GM21526 (cell line): ENCODE data around the gene ARHGEF11.
"Not testable (repeated sequence)": the region's sequence is repeated elsewhere in the genome, so short reads cannot be mapped to it uniquely, and the experiment has no call there.

Experiments used
- ATAC-seq: cut with Tn5 transposase; IDR thresholded peaks from one replicate; pipeline ENCODE4 v1.9.1; 2021; ENCODE audit warnings: moderate library complexity; ENCODE audit not compliant: unreplicated experiment, low FRiP score

Gene ARHGEF11

DNA sequence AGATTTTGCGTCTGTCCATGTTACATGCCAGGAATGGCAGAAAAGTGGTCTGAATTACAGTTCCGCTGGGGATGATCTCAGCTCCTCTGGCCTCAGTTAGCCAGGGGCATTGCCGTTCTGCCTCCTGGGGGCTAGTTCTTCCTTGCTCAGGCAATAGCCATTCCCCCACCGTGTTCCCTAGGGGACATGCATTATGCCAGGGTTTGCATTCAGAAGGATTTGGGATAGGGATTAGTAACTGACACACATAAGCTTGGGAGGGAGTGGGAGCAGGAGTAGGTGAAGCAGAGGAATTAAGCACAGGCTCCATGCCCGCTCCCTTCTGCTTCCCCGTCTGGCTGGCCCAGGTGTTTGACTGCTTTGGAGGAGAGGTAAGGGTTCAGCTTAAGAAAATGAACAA is 112.4 kb downstream of the ARHGEF11 start:
- ATAC-seq = no peak

DNA sequence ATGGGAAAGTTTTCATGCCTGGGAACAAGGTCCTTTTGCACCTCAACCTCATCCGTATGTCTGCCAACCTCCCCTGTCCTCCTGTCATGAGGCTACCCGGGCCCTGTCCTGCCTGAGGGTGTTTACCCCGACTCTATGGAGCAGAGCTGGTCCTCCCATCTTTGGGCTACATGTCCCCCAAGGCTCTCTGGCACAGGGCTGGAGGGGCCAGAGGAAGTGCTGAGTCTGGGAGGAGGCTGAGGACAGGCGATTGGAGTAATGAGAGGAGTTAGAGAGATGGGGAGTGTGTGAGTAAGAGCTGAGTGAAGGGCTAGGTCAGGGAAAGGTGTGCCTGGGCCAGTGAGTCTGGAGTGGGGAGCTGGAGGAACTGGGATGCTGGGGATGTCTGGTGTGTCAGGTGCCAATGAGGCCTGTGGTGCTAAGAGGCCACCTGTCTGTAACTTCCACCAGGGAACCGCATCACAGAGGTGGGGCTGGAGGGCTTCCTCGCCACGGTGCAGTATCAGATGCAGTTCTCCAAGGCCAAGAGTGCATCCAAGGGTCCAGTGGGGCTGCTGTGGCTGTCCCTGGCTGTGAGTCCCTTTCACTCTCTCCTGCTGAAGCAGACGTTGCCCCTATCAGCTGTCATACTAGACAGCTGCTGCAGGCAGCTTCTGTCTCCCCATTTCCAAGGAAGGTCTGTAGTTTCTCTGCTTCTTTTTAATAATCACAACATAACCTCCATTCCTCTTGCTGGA is 113.4 kb downstream of the ARHGEF11 start:
- no peak for ATAC-seq

DNA sequence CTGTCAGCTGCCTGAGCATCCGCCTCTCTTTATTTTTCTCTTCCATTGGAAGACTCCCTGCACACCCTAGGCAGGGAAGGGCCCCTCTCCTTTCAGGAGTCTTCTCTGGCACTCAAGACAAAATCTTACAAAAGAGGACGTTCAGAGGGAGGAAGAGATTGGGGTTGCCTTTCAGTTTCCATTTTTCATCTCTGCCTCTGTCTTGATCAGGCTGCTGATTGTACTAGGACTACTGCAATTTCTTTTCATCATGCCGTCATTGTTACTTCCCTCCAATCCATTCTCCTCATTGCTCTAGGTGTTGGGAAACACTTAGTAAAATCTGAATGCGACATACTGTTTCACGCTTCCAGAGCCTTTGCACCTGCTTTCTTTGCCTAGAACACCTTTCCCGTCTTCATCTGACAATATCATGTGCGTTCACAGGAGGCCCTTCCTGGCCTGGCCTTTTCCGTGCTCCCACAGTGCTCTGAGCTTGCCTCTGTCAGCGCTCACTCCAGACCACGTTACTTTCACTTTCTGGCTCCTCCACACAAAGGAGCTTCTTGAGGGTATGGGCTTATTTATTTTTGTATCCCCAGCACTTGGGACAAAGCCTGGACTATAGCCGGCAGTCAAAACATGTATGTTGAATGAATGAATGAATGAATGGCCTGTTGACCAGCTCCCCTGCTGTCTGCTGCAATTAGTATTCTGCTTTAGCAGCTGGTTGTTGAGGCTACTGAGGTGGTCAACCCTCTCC is 114.2 kb downstream of the ARHGEF11 start:
- no peak for ATAC-seq

DNA sequence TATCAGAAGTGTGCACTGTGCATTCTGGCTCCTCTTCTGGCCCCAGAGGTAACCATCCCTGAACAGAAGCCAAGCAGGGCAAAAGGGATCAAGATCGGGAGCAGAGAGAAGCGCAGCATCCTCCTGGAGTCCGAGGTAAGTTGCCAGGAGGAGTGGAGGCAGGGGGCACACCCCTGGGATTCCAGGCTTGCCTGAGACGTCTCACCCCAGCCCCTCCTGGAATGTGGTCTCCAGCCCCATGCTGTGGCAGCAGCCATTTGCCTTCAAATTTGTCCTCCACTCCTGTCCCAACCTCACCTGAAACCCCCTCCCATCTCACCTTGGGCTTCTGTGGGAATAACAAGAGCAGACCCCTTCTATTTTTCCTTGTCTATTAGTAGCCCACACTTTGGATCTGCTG is 115.1 kb downstream of the ARHGEF11 start:
- no peak for ATAC-seq

DNA sequence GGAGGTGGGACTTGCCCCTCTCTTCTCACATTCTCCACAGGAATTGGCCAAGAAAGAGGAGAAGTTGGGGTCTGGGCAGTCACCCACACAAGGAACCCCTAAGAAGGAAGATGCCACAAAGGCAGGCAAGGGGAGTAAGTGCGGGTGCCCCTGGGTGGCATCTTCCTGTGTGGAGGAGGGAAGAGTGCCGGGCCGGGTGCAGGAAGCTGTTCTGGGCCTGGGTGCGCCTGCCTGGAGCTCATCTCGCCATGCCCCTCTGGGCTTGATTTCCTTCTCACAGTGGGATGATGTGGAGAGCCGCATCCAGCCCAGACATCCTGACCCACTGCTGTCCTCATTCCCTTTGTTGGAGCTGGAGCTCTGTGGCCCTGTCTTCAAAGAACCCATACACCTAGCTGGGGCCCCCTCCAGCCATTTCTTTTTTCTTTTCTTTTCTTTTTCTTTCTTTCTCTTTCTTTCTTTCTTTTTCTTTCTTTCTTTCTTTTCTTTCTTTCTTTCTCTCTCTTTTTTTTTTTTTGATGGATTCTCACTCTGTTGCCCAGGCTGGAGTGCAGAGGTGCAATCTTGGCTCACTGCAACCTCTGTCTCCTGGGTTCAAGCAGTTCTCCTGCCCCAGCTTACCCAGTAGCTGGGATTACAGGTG is 115.8 kb downstream of the ARHGEF11 start:
- ATAC-seq = no peak

DNA sequence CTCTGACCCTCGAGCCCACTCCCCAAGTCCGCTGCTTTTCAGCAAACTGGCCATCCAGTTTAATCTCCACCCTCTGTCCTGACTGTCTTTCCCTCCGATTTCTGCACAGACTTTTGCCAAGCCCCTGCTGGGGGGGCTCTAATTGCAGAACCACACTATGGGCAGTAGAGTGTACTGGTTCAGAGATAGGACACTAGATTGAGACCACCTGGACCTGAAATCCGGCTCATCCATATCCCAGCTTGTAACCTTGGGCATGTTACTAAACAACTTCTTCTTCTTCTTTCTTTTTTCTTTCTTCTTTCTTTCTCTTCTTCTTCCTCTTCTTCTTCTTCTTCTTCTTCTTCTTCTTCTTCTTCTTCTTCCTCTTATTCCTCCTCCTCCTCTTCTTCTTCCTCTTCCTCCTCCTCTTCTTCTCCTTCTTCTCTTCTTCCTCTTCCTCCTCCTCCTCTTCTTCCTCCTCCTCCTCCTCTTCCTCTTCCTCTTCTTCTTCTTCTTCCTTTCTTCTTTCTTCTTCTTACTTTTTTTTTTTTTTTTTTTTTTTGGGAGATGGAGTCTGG is 117.4 kb downstream of the ARHGEF11 start:
- ATAC-seq = no peak

DNA sequence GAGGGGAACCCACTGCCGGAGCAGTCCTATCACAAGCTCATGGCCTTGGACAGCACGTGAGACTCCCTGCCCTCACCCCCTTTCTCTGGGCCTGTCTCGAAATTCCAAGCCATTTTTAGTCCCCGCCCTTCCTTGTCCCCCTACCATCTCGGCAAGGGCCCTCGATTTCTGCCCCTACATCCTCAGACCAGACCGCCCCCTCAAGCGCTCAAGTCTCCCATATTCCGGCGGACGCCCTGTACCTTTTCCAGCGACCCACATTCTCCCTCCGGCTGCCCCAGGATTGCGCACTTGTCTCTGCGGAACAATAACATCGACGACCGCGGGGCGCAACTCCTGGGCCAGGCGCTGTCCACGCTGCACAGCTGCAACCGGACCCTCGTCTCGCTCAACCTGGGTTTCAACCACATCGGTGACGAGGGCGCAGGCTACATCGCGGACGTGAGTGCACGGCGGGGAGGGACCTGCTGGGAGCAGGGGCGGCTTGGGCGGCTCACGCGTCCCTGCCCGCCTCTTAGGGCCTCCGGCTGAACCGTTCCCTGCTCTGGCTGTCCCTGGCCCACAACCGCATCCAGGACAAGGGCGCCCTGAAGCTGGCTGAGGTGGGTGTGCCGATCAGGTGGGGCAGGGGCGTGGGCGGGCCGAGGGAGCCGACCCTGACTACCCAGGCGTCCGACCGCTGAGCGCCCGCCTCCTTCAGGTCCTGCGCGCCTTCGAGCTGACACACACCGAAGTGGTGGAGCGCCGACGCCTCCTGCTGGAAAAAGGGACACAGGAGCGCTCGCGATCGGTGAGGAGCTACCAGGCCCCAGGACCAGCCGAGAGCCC is 118.1 kb downstream of the ARHGEF11 start:
- ATAC-seq = no peak

DNA sequence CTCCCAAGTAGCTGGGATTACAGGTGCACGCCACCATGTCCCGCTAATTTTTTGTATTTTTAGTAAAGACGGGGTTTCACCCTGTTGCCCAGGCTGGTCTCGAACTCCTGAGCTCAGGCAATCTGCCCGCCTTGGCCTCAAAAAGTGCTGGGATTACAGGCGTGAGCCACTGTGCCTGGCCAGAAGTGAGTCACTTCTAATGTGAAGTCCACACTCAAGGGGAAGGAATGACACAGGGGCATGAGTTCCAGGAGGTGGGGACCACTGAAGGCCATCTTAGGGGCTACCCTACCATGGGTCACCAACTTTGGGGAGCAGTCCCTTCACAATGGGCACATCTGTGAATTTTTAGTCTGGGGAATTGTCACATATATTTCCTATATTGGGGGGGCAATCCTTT is 118.8 kb downstream of the ARHGEF11 start:
- not testable (repeated sequence) for ATAC-seq

DNA sequence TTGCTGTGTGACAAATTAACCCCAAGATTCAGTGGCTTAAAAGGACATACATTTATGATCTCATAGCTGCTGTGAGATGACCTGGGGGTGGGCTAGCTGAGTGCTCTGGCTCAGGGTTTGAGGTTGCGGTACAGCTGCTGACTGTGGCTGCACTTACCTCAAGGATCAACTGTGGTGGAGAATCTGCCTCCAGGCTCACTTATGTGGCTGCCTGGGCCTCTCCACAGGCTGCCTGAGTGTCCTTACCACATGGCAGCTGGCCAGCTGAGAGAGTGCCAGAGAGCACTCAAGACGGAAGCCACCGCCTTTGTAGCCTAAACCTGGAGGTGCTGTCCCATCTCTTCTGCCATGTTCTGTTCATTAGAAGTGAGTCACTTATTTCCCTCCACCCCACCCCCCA is 119.4 kb downstream of the ARHGEF11 start:
- no peak for ATAC-seq

DNA sequence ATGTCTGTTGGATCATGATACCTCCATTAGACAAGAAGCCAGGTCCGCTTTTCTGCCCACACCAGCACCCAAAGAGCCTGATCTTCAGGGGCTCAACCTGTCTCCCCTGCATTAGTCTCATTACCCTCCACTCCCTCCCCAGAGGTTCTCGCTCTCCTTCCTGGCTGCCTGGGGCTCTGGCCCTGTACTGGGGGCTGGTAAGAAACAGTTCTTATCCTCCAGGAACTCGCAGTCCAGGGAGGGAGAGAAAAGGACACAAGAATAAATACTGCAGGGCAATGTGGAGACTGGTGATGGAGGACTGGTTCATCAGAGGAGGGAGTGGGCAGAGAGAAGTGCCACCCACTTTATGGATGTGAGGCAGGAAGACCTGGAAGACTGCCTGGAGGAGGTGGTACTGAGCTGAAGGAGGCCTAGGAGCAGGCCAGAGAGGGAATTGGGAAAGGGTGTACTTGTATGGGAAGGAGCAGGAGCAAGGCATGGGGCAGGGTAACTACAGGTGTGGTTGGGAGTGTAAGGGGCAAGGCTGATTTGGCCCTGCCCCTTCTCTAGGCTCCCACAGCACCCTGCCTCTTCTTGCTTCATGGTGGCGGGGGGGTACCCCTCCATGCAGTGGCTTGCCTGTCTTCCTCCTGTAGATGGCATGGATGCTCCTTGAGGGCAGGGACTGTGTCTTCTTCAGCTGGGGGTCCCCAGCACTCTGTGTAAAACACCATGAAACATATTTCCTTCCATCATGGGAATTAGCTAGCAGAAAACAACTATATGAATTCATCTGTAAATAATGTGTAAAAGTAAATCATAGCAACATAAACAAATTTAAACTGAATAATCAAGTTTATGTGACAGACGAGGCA is 120.2 kb downstream of the ARHGEF11 start:
- ATAC-seq = no peak

DNA sequence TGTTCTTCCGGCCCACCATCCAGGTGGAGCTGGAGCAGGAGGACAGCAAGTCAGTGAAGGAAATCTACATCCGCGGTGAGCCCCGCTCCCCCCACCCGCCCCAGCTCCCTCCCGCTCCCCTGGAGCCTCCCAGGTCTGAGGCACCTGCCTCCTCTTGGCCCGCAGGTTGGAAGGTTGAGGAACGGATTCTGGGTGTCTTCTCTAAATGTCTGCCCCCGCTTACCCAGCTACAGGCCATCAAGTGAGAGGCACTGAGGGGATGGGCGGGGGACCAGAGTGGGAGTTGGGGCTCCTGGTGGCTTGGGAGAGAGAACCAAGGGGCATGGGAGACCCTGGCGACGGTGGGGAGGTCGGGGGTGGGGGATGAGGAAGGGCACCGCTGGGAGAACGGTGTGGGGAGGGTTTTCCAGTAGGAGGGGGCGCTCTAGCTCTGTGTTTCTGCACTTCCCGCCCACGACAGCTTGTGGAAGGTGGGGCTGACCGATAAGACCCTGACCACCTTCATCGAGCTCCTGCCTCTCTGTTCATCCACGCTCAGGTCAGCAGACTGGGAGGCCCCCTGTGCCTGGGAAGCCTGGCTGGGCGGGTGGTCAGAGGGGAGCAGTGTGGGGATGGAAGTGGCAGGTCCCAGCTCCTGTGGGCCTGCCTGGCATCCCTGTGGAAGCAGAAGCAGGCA is 120.9 kb downstream of the ARHGEF11 start:
- no peak for ATAC-seq

DNA sequence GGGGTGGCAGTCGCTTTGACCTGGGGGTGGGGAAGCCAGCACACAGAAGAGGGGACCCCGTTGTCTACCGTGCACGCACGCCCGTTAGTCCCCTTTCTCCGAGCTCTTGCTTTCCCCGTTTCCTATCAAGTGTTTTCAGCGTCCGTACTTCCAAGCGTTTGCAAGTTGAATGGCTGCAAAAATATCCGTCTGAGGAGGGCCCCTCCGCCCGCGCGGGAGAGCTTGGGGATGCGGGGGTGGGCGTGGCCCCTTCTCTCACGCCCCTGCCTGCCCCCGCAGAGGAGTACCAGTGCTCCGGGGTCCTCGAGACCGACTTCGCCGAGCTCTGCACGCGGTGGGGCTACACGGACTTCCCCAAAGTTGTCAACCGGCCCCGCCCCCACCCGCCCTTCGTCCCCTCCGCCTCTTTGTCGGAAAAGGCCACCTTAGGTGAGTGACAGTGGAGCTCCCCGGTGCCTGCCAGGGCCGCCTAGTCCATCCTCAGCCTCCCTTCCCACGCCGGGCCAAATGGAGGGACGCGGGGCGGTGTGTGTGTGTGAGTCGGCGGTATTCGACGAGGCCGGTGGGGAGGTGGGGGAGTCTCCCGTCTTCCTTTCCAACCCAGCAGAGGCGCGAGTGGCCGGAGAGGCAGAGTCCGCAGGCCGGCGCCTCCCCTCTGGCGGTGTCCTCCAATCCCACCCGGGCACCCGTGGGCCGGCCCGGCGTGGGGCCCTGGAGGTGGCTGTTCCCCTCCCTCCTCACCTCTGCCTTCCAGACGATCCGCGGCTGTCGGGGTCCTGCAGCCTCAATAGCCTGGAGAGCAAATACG is 121.7 kb downstream of the ARHGEF11 start:
- ATAC-seq = no peak

DNA sequence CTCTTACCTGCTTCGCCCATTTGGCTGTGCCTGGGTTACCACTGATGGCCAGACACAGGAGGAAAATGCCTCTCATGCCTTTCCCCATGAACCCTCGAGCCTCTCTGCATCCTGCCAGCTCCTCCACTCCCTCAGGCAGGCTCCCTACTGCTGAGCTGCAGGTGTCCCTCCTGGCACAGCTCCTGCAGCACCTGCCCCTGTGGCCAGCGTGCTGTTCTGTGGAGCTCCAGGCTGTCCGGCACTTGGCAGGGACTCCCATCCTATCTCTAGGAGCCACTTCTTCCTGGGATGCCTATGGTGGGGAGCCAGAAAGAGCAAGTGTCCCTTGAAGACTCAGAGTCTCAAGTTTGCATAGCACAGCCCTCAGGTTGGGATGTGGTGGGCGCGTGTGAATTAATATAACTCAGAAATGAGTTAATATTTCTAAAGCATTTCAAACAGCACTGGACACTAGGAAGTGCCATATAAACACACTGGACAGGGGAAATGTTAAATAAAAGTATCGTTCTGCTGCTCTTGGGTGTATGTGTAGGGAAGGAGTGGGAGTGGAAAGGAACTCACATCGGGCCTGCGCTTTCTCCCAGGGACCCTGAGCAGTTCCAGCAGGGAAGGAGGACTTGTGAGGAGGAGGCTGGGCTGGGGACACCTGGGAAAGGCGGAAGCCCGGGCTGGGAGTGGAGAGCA is 122.4 kb downstream of the ARHGEF11 start:
- ATAC-seq = no peak

DNA sequence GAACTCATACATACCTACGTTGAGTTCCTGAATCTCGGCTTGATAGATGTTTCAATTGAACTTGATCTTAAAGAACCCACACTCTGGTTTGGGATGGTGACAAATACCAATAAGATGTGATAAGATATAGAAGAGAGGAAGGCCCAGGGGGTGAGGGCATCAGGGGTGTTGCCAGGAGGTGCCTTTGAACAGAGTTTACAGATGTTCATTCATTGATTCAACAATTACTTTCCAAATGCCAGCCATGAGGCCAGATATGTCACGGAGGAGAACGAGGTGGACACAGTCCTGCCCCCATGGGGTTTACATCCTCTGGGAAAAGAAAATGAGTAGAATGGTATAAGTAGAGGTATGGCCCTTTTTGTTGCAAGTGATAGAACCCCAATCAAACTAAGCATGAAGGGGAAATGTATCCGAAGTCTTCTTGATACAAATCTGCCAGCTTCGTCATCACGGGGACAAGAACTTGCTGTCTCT is 124.5 kb downstream of the ARHGEF11 start:
- ATAC-seq = no peak

DNA sequence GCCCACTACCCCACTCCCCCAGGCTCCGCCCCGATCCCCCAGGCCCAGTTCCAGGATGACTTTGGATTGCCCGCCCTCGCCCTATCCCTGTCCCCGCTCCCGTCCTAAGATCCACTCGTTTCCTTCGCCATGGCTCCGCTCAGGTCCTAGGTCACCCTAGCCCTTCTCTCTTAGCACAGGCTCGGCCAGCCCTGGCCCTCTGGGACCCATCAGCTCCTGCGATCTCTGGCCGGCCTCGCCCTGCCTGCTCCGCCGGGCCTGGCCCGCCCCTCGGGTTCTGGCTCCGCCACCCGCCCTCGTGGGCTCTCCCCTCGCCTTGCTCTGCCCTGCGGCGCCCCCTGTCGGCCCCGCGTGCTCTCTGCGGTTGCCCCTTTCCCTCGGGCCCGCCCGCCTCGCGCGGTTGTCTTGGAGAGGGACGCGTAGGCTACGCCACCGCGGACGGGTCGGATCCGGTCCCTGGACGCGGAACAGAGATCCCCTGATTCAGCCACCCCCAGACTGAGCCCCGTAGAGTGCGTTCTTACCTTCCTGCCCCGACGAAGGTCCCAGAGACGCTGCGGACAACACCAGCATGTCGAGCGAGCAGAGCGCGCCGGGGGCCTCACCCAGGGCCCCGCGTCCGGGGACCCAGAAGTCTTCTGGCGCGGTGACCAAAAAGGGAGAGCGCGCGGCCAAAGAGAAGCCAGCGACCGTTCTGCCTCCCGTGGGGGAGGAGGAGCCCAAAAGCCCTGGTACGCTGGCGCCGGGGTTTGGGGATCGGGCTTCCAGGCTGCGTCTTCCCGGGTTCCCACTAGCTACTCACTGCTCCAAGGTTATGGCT is 125.1 kb downstream of the ARHGEF11 start, which contains the start of gene LRRC71:
Gene LRRC71 (plus strand): TSS at position 400 of the 820 bp plus-strand sequence. CDS start 172 bp downstream, at position 572.
- no peak for ATAC-seq

DNA sequence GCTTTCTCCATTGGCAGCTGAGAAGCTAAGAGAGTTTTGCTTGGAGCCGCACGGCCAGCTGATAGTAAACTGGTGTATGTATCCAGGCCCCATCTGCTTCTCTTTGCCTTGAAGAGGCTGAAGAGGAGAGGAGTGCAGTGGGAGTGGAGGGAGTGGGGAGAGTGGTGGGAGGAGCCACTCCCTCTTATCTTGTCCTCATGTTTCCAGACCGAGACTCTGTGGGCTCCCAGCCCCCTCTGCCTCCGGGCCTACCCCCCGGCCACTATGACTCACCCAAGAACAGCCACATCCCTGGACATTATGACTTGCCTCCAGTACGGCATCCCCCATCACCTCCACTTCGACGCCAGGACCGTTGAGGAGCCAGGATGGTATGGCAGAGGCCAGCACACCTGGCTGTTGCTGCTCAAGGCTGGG is 131.1 kb downstream of the ARHGEF11 start:
- ATAC-seq = no peak
